AG09319 (cell line): ENCODE data around the gene TOP3B.

ENCODE experiments used
- DNase-seq: peaks from one replicate; pipeline ENCODE4 v3.0.0-alpha.2; 2010; ENCODE audit warnings: low read depth; ENCODE audit errors: extremely low read depth
- CTCF ChIP-seq: IDR thresholded peaks from 2 replicates; pipeline ENCODE4 v1.5.1; 2011; ENCODE audit warnings: low read depth, mild to moderate bottlenecking, inconsistent platforms, low read length, moderate library complexity

The TOP3B gene

GRCh38 chr22:22020425-22020852, 37.9 kb upstream of the TOP3B start:
- no peak for DNase-seq
- TF ChIP-seq CTCF, result no peak

GRCh38 chr22:22019659-22020424, 37.3 kb upstream of the TOP3B start:
- TF ChIP-seq CTCF, result no peak
- DNase-seq, result no peak

- no peak for DNase-seq
- no peak for TF ChIP-seq CTCF
Observed at GRCh38 chr22:22018825-22019658, 36.5 kb upstream of the TOP3B start.

- no peak for DNase-seq
- TF ChIP-seq CTCF, result no peak
Observed at GRCh38 chr22:22015631-22016030, 33.0 kb upstream of the TOP3B start.

- TF ChIP-seq CTCF, result no peak
Observed at GRCh38 chr22:22014285-22014659, 31.7 kb upstream of the TOP3B start.

GRCh38 chr22:22013559-22014284, 31.1 kb upstream of the TOP3B start:
- no peak for TF ChIP-seq CTCF

More at GRCh38 chr22:22014285-22014659, 31.7 kb upstream of the TOP3B start:
- no peak for DNase-seq

More at GRCh38 chr22:22013559-22014284, 31.1 kb upstream of the TOP3B start:
- no peak for DNase-seq
